ENCODE measurements around the gene ABHD11.
A peak's percentile ranks its signal among the peaks of the same experiment; 100 is the strongest.

ABHD11 gene

GRCh38 chr7:73702226-73702625 is 36.4 kb downstream of the ABHD11 start:
- FAIRE-seq (no peak), DNase-seq (ENCODE audit: low spot score) (no peak)

GRCh38 chr7:73701357-73701995 is 37.1 kb downstream of the ABHD11 start:
- DNase-seq (ENCODE audit: low spot score) (peak; percentile 64), FAIRE-seq (no peak)

GRCh38 chr7:73700581-73701134 is 37.9 kb downstream of the ABHD11 start:
- no peak for FAIRE-seq
- no peak for DNase-seq (ENCODE audit: low spot score)

- DNase-seq (ENCODE audit: low spot score) (no peak), FAIRE-seq (no peak)
These were observed 38.6 kb downstream of the ABHD11 start for GRCh38 chr7:73700069-73700423.

- no peak for FAIRE-seq
These were observed 39.1 kb downstream of the ABHD11 start for GRCh38 chr7:73699370-73700068.

GRCh38 chr7:73698410-73698809 is 40.2 kb downstream of the ABHD11 start:
- no peak for FAIRE-seq

More at GRCh38 chr7:73699370-73700068, 39.1 kb downstream of the ABHD11 start:
- no peak for DNase-seq (ENCODE audit: low spot score)

GRCh38 chr7:73696372-73696771 is 42.2 kb downstream of the ABHD11 start:
- DNase-seq (ENCODE audit: low spot score): no peak
- FAIRE-seq: no peak

More at GRCh38 chr7:73698410-73698809, 40.2 kb downstream of the ABHD11 start:
- no peak for DNase-seq (ENCODE audit: low spot score)

GRCh38 chr7:73690646-73691045 is 48.0 kb downstream of the ABHD11 start:
- FAIRE-seq (no peak), DNase-seq (ENCODE audit: low spot score) (no peak)

- no peak for FAIRE-seq
These were observed 50.3 kb downstream of the ABHD11 start for GRCh38 chr7:73688288-73688687.

More at GRCh38 chr7:73688288-73688687, 50.3 kb downstream of the ABHD11 start:
- DNase-seq (ENCODE audit: low spot score): no peak
